Caco-2 (cell line): ENCODE data around the gene UTP11. TPM values are rescaled to one million over a fixed set of nuclear protein-coding genes. Genes with fewer than 3 reads are reported as not detected.

Source experiments
- BruUV-seq: library from RNA; stranded (reverse); fragments of 400-500 nt; replicated peaks from 2 replicates; lab custom pipeline; 2021; lab: Mats Ljungman, UMichigan
- CTCF ChIA-PET: fragments of 300-600 bp; sonication (Branson Sonifier 250); formaldehyde crosslinking; loops from one replicate; lab custom pipeline; 2022; ENCODE audit warnings: antibody characterized with exemption; lab: Charles Lee
- POLR2A ChIA-PET: fragments of 300-600 bp; sonication (Branson Sonifier 250); formaldehyde crosslinking; loops from one replicate; lab custom pipeline; 2022; ENCODE audit warnings: antibody characterized with exemption; lab: Charles Lee
- DNase-seq, 2 experiments: peaks; one replicate each; pipeline versions ENCODE4 v3.0.0 to v3.0.0-alpha.2; 2020 to 2022
- H3K27me3 ChIP-seq: replicated peaks from 2 replicates; pipeline ENCODE4 v1.6.0; 2011; ENCODE audit warnings: low read length; ENCODE audit not compliant: control insufficient read depth, insufficient read depth
- H3K36me3 ChIP-seq: 2 replicates; pipeline ENCODE4 v1.5.1; 2011; ENCODE audit warnings: low read length; ENCODE audit not compliant: control insufficient read depth, insufficient read depth
- H3K4me1 ChIP-seq: fragments of 250-450 bp; sonication (Bioruptor Pico); 2 replicates; pipeline ENCODE4 v1.5.1; 2020; ENCODE audit warnings: mild to moderate bottlenecking
- H3K4me3 ChIP-seq: 2 replicates; pipeline ENCODE4 v1.5.1; 2011; ENCODE audit warnings: low read depth, mild to moderate bottlenecking, control low read depth, low read length
- H3K9me3 ChIP-seq: fragments of 250-450 bp; sonication (Bioruptor Pico); 2 replicates; pipeline ENCODE4 v1.5.1; 2020; ENCODE audit warnings: mild to moderate bottlenecking, moderate library complexity
- H3K27ac Mint-ChIP-seq: one replicate; pipeline ENCODE4 v1.8.0; 2022; ENCODE audit warnings: mixed read lengths; ENCODE audit not compliant: unreplicated experiment
- H3K27me3 Mint-ChIP-seq: one replicate; pipeline ENCODE4 v1.8.0; 2022; ENCODE audit warnings: mixed read lengths; ENCODE audit not compliant: insufficient read depth, unreplicated experiment
- H3K36me3 Mint-ChIP-seq: one replicate; pipeline ENCODE4 v1.8.0; 2022; ENCODE audit warnings: mild to moderate bottlenecking, mixed read lengths; ENCODE audit not compliant: insufficient read depth, unreplicated experiment
- H3K4me1 Mint-ChIP-seq: one replicate; pipeline ENCODE4 v1.8.0; 2022; ENCODE audit warnings: low read depth, mixed read lengths; ENCODE audit not compliant: unreplicated experiment
- H3K4me3 Mint-ChIP-seq: one replicate; pipeline ENCODE4 v1.8.0; 2022; ENCODE audit warnings: mild to moderate bottlenecking, moderate library complexity, mixed read lengths; ENCODE audit not compliant: unreplicated experiment
- H3K9me3 Mint-ChIP-seq: one replicate; pipeline ENCODE4 v1.8.0; 2022; ENCODE audit warnings: mixed read lengths; ENCODE audit not compliant: unreplicated experiment
- intact Hi-C: fragments of 100-400 bp; cut with micrococcal nuclease; formaldehyde crosslinking; loops from one replicate; pipeline ENCODE4 v1.10.0; 2022; ENCODE audit not compliant: unreplicated experiment
- total RNA-seq: library from RNA; stranded (reverse); gene quantifications from 2 replicates; pipeline ENCODE4 v1.2.3, GENCODE V29; 2022
- TF ChIP-seq, protein P1 (sequence below), 2 experiments: fragments of 200-600 bp in 1 of 2; IDR thresholded peaks; 1 replicate in 1 of 2; 2 replicates in 1 of 2; pipeline versions ENCODE4 v1.5.1 to v1.8.0; 2011 to 2022; ENCODE audit warnings: antibody characterized with exemption in 1 of 2, control low read depth in 1 of 2, inconsistent platforms in 1 of 2, low read depth in 1 of 2, low read length in 1 of 2, mild to moderate bottlenecking in 1 of 2, moderate library complexity in 1 of 2; ENCODE audit not compliant: insufficient read depth in 1 of 2, severe bottlenecking in 1 of 2, unreplicated experiment in 1 of 2

UTP11 gene
- total RNA-seq, 1 experiment from 2014 or later, result 29.1 TPM

DNA sequence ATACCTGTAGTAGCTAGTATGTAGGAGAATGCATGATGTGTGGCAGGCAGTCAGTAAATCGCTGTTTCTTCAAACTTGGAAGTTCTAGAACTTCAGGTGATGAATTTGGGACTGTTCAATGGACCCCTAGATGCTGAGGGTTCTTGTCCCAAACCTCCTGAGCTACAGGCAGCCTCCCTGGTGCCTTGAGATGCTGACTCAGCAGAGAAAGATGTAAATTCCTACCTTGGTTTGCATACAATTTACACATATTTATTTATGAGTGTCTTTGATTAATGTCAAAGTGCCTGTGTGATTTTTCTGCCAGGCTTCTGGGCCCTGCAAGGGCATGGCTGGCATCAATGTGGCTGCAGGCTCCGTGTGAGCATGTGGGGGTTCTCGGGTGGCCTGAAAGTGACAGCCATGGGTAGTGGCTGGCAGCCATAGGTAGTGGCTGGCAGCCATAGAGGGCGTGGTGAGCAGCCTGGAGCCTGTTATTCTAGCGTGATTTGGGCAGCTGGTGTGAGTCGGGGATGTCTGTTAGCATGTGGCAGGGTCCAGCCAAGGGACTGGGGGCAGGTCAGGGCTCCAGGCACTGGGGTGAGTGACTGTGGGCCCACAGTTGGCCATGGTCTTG lies 47.2 kb downstream of the UTP11 start:
- ChIA-PET POLR2A (no interaction called here), CTCF (no interaction called here)
- H3K4me3 ChIP-seq, result no peak overlapping the region
- no peaks in the 10 kb centered on the region for H3K27me3 ChIP-seq
- intact Hi-C loops, result no loop called here
- Mint-ChIP-seq H3K36me3 (no peaks in the 10 kb centered on the region), H3K27me3 (no peaks in the 10 kb centered on the region), H3K9me3 (no peaks in the 10 kb centered on the region), H3K4me1 (no peaks in the 10 kb centered on the region), H3K4me3 (no peak overlapping the region), H3K27ac (no peak overlapping the region)
- TF ChIP-seq, protein P1, sequence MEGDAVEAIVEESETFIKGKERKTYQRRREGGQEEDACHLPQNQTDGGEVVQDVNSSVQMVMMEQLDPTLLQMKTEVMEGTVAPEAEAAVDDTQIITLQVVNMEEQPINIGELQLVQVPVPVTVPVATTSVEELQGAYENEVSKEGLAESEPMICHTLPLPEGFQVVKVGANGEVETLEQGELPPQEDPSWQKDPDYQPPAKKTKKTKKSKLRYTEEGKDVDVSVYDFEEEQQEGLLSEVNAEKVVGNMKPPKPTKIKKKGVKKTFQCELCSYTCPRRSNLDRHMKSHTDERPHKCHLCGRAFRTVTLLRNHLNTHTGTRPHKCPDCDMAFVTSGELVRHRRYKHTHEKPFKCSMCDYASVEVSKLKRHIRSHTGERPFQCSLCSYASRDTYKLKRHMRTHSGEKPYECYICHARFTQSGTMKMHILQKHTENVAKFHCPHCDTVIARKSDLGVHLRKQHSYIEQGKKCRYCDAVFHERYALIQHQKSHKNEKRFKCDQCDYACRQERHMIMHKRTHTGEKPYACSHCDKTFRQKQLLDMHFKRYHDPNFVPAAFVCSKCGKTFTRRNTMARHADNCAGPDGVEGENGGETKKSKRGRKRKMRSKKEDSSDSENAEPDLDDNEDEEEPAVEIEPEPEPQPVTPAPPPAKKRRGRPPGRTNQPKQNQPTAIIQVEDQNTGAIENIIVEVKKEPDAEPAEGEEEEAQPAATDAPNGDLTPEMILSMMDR (IDR thresholded peaks at IDR 0.05; ENCODE audit: insufficient read depth in 1 of 2, low read depth in 1 of 2, low read length in 1 of 2, severe bottlenecking in 1 of 2, unreplicated experiment in 1 of 2), result no peak
- DNase-seq, result no peak
- no peaks in the 10 kb centered on the region for H3K9me3 ChIP-seq
- H3K36me3 ChIP-seq, result no peaks in the 10 kb centered on the region
- BruUV-seq, result no TSS peak
- no peaks in the 10 kb centered on the region for H3K4me1 ChIP-seq

DNA sequence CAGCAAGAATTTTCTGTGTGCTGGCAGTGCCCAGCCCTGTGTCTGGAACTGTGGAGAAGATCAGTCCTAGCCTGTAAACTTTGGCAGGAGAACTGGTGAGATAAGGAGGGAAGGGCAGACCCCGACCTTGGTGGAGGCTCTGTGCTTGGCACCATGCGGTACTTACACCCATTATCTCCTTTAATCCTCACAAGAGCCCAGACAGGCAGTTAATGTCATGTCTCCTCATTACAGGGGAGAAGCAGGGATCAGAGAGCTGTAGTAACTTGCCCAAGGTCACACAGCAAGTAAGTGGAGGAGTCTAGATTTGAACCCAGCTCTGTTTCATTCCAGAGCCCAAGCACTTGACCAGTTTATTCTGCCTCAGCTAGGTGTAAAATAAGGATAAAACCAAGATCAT lies 48.0 kb downstream of the UTP11 start:
- Mint-ChIP-seq H3K9me3 (no peaks in the 10 kb centered on the region), H3K4me3 (no peak overlapping the region), H3K36me3 (no peaks in the 10 kb centered on the region), H3K4me1 (no peaks in the 10 kb centered on the region), H3K27me3 (no peaks in the 10 kb centered on the region), H3K27ac (no peak overlapping the region)
- Histone ChIP-seq H3K4me1 (no peaks in the 10 kb centered on the region), H3K36me3 (no peaks in the 10 kb centered on the region), H3K9me3 (no peaks in the 10 kb centered on the region), H3K4me3 (no peak overlapping the region), H3K27me3 (no peaks in the 10 kb centered on the region)
- no peak for DNase-seq
- ChIA-PET POLR2A (no interaction called here), CTCF (no interaction called here)
- intact Hi-C loops, result no loop called here
- BruUV-seq, result no TSS peak
- TF ChIP-seq, protein P1 (IDR thresholded peaks at IDR 0.05; ENCODE audit: insufficient read depth in 1 of 2, low read depth in 1 of 2, low read length in 1 of 2, severe bottlenecking in 1 of 2, unreplicated experiment in 1 of 2), result no peak

DNA sequence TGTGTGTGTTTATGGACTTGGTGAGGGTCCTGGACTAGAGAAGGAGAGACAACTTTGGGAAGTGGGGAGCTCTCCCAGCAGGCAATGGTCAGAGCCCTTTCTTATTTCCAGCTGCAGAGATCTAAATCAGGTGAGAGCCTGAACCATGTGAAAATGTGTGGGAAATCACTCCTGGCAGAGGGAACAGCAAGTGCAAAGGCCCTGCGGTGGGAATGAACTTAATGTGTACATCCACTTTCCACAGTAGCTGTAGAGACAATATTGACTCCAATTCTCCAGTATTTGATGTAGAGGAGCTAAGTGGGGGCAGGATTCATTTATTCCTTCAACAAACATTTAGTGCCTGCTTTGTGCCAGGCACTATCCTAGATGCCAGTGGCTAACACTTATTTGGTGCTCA lies 48.8 kb downstream of the UTP11 start:
- Histone ChIP-seq H3K4me3 (no peak overlapping the region), H3K4me1 (no peaks in the 10 kb centered on the region), H3K27me3 (no peaks in the 10 kb centered on the region), H3K9me3 (no peaks in the 10 kb centered on the region), H3K36me3 (no peaks in the 10 kb centered on the region)
- no TSS peak for BruUV-seq
- Mint-ChIP-seq H3K9me3 (no peaks in the 10 kb centered on the region), H3K36me3 (no peaks in the 10 kb centered on the region), H3K4me3 (no peak overlapping the region), H3K27me3 (no peaks in the 10 kb centered on the region), H3K27ac (no peak overlapping the region), H3K4me1 (no peaks in the 10 kb centered on the region)
- intact Hi-C loops, result no loop called here
- DNase-seq, result no peak
- TF ChIP-seq, protein P1 (IDR thresholded peaks at IDR 0.05; ENCODE audit: insufficient read depth in 1 of 2, low read depth in 1 of 2, low read length in 1 of 2, severe bottlenecking in 1 of 2, unreplicated experiment in 1 of 2), result no peak
- ChIA-PET CTCF (no interaction called here), POLR2A (no interaction called here)
